Mammary epithelial cell (primary cell): ENCODE results near the gene ASIC1.

Source experiments
- CTCF ChIP-seq, 2 donors: IDR thresholded peaks in 1 of 2; conservative IDR thresholded peaks in 1 of 2; 2 replicates each; pipeline ENCODE4 v1.5.1; 2011 to 2012; ENCODE audit warnings: inconsistent platforms in 2 of 2, low read length in 2 of 2, mild to moderate bottlenecking in 2 of 2, control low read depth in 1 of 2, low read depth in 1 of 2; ENCODE audit not compliant: insufficient read depth in 1 of 2; ENCODE audit errors: extremely low read depth in 1 of 2
- EZH2 ChIP-seq: IDR thresholded peaks from 2 replicates; pipeline ENCODE4 v1.6.1; 2012; ENCODE audit warnings: low read length, inconsistent platforms, borderline replicate concordance

- TF ChIP-seq CTCF (conservative IDR thresholded peaks at IDR 0.05 in 1 of 2, IDR thresholded peaks at IDR 0.05 in 1 of 2; ENCODE audit: extremely low read depth in 1 of 2, insufficient read depth in 1 of 2, low read depth in 1 of 2, low read length in 2 of 2) (no peak), EZH2 (no peak)
These were observed 51.9 kb downstream of the ASIC1 start for GRCh38 chr12:50109319-50109718.
